Activated CD4-positive, alpha-beta T cell treated with anti-CD3 and anti-CD28 coated beads for 4 hours (primary cell): ENCODE measurements around the gene LRRC10B.

Experiments
- DNase-seq, 2 donors: peaks; one replicate each; pipeline ENCODE4 v3.0.0-alpha.2; 2020

Gene LRRC10B

GRCh38 chr11:61533039-61533375, 24.5 kb downstream of the LRRC10B start:
- DNase-seq: no peak

- no peak for DNase-seq
These were observed 24.9 kb downstream of the LRRC10B start for GRCh38 chr11:61533401-61533800.

GRCh38 chr11:61534025-61534932, 25.7 kb downstream of the LRRC10B start:
- no peak for DNase-seq

- DNase-seq: no peak
These were observed 26.6 kb downstream of the LRRC10B start for GRCh38 chr11:61534933-61535839.

- DNase-seq: no peak
These were observed 27.6 kb downstream of the LRRC10B start for GRCh38 chr11:61535998-61536675.

- no peak for DNase-seq
These were observed 28.2 kb downstream of the LRRC10B start for GRCh38 chr11:61536676-61537270.

- DNase-seq: no peak
These were observed 28.8 kb downstream of the LRRC10B start for GRCh38 chr11:61537326-61537725.

GRCh38 chr11:61538636-61538961, 30.1 kb downstream of the LRRC10B start:
- no peak for DNase-seq

- no peak for DNase-seq
These were observed 30.5 kb downstream of the LRRC10B start for GRCh38 chr11:61539006-61539405.

- no peak for DNase-seq
These were observed 31.3 kb downstream of the LRRC10B start for GRCh38 chr11:61539831-61540357.

GRCh38 chr11:61540528-61540927, 32.0 kb downstream of the LRRC10B start:
- no peak for DNase-seq

GRCh38 chr11:61541598-61541997, 33.0 kb downstream of the LRRC10B start:
- no peak for DNase-seq

- no peak for DNase-seq
These were observed 33.5 kb downstream of the LRRC10B start for GRCh38 chr11:61542024-61542461.

GRCh38 chr11:61542705-61543104, 34.2 kb downstream of the LRRC10B start:
- no peak for DNase-seq

GRCh38 chr11:61543606-61544306, 35.2 kb downstream of the LRRC10B start:
- DNase-seq: no peak

GRCh38 chr11:61544466-61544865, 35.9 kb downstream of the LRRC10B start:
- DNase-seq: no peak

- DNase-seq: no peak
These were observed 36.8 kb downstream of the LRRC10B start for GRCh38 chr11:61545341-61545740.

GRCh38 chr11:61545921-61546320, 37.4 kb downstream of the LRRC10B start:
- DNase-seq: no peak

- DNase-seq: no peak
These were observed 38.1 kb downstream of the LRRC10B start for GRCh38 chr11:61546663-61547062.

- DNase-seq: no peak
These were observed 38.7 kb downstream of the LRRC10B start for GRCh38 chr11:61547246-61547645.

- no peak for DNase-seq
These were observed 40.6 kb downstream of the LRRC10B start for GRCh38 chr11:61549177-61549576.
